Measurements from ENCODE around the gene ARID3C.
"Not testable (repeated sequence)": the region's sequence is repeated elsewhere in the genome, so short reads cannot be mapped to it uniquely, and the experiment has no call there.

ARID3C gene

DNA sequence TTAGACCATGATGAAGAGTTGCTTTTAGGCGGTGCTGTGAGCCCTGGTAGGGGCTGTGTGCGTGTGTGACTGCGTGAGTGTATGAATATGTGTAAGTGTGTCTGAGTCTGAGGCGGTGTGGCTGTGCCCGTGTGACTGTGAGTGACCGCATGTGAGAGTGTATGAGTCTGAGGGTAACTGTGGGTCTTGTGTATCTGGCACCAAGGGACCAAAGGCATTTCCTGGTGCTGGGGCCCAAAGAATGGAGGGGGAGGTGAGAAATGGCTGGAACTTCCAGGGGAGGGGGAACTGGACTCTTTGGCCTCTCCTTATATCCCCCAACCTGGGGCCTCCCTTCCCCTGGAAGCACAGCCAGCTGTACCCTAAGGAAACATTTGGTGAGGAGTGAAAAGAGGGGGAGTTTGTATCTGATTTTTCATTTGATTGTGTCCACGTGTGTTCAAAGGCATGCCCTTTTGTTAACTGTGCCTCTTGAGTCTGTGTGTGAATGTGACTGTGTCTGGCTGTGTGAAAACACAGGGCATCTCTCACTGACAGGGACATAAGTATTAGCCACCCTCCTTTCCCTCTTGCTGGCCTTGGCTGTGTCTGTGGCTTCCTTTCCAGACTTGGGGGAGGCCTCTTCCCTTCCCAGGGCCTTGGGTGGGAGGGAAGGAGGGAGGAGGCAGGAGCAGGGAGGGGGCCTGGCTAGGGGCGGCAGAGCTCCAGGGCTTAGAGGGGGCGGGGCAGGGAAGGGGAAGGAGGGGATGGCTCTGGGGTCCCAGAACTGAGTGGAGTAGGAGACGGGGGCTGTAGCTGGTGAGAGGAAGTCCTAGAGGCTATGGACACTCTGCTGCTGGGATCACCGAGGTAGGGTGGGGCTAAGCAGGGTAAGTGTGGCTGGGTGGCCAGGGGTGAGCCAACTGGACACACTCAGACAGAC is 24.5 kb upstream of the ARID3C start:
- no peak overlapping the region for H3K4me3 ChIP-seq (ENCODE audit: low read depth, low read length)

DNA sequence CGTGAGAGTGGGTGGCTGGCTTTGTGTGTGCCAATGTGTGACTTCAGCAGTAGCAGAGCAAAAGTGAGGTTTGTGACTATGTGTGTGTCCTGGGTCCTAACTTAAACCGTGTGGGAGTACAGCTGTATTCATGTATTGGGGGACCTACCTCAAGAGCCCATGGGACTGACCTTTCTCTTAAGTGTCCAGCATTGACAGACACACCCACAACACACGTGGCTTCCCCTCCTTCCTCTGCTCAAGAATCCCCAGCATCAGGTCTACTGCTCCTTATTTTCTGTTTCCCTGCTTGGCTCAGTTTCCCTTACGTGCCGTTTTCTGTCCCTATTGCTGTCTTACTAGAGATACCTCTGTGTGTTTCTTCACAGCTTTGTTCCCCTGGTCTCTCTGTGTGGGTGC is 23.7 kb upstream of the ARID3C start:
- no peak overlapping the region for H3K4me3 ChIP-seq (ENCODE audit: low read depth, low read length)

DNA sequence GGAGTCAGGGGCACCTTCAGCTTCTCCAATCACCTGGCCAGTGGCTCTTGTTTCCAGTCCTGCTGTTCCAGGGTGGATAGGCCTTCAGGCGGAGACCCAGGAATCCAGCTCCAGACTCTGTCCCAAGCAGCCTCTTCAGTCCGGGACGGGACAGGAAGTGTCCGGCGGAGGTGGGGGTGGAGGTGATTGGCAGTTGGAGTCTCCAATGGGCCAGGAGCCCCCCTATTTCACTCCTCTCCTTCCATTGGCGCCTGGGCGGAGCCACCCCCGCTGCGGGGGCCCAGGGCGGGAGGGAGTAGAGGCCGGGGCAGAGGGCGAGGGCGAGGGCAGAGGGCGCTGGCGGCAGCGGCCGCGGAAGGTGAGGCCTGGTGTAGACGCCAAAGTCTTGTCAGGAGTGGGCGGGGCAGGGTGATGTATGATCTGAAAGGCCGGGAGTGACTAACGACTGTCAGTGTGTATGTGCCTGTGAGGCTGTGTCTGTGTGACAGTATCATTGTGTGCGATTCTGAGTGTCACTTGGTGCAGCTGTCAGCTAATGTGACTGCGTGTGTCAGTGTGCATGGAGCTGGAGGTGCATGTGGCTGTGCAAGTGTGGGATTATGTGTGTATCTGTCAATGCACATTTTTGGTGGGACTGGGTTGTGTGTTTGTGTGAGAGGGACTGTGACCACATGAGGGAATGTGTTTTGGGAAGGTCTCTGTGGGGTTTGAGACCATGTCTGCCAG is 23.2 kb upstream of the ARID3C start, which contains the start of gene IL11RA:
Gene IL11RA (plus strand): TSS at position 310 of the 726 bp plus-strand sequence. CDS start 3,033 bp downstream, outside the sequence.
- H3K4me3 ChIP-seq (ENCODE audit: low read depth, low read length): peak within 1 kb of the TSS; percentile 44

DNA sequence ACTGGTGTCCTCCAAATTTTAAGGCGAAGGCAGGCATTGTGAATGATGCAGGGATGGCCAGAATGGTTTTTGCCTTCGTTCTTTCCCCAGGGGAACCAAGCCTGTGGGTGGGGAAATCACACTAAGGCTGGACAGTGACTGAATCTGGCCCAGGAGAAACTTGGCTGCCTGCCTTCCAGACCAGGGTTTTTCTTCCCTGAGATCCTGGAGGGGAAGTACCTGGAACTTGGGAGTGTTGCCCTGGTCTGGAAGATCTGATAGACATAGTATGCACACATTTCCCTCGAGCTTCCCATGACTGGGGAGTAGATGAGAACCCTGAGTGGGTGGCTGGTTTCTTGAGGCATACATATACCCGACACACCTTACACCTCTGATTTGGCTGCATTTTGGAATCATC is 22.5 kb upstream of the ARID3C start:
- H3K4me3 ChIP-seq (ENCODE audit: low read depth, low read length): peak overlapping the region; percentile 44

DNA sequence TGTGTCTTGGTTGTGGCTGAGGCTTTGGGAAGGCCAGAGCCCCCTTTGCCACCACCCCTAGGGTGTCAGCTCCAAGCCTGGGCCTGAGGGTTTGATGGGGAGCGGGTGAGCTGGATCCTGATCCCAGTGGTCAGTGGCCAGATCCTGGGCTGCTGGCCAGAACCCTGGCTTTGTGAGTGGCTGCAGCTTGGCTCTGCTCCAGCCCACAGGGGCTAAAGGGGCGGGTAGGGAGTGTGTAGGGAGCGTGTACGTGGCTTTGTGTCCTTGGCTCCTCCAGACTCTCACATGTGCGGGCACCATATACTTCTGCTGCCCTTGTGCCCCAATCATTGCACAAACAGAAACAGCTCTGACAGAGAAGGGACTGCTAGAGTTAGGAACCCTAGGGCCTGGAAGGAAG is 21.9 kb upstream of the ARID3C start:
- no peak overlapping the region for H3K4me3 ChIP-seq (ENCODE audit: low read depth, low read length)

DNA sequence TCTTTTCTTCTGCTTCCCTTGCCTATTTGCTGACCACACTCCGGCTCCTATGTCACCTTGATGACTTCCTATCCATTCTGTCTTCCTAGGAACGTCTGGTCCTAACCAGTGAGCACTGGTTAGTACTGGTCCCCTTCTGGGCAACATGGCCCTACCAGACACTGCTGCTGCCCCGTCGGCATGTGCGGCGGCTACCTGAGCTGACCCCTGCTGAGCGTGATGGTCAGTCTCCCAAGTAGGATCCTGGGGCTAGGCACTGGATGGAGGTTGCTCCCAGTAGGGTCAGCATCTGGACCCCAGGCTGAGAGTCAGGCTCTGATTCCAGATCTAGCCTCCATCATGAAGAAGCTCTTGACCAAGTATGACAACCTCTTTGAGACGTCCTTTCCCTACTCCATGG is 19.8 kb upstream of the ARID3C start:
- H3K4me3 ChIP-seq (ENCODE audit: low read depth, low read length): no peak overlapping the region

DNA sequence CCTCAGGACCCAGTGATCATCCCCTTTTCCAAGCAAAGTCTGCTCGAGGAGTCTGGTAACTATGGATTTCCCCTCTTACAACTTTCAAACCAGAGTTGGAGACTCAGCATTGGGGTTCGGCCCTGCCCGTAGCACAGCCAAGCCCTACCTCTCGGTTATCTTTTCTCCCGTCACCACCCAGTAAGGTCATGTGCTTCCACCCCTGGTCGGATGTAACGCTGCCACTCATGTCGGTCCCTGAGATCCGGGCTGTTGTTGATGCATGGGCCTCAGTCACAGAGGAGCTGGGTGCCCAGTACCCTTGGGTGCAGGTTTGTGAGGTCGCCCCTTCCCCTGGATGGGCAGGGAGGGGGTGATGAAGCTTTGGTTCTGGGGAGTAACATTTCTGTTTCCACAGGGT is 18.8 kb upstream of the ARID3C start:
- H3K4me3 ChIP-seq (ENCODE audit: low read depth, low read length): peak overlapping the region; percentile 72

DNA sequence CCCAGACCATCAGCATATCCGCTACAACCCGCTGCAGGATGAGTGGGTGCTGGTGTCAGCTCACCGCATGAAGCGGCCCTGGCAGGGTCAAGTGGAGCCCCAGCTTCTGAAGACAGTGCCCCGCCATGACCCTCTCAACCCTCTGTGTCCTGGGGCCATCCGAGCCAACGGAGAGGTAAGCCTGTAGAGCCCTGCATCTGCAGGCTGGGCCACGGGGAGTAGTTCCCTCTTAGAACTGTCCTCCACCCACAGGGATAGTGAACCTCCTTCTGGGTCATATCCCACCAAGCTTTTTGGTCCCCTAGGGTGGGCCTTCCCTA is 18.2 kb upstream of the ARID3C start:
- H3K4me3 ChIP-seq (ENCODE audit: low read depth, low read length): peak overlapping the region; percentile 72

DNA sequence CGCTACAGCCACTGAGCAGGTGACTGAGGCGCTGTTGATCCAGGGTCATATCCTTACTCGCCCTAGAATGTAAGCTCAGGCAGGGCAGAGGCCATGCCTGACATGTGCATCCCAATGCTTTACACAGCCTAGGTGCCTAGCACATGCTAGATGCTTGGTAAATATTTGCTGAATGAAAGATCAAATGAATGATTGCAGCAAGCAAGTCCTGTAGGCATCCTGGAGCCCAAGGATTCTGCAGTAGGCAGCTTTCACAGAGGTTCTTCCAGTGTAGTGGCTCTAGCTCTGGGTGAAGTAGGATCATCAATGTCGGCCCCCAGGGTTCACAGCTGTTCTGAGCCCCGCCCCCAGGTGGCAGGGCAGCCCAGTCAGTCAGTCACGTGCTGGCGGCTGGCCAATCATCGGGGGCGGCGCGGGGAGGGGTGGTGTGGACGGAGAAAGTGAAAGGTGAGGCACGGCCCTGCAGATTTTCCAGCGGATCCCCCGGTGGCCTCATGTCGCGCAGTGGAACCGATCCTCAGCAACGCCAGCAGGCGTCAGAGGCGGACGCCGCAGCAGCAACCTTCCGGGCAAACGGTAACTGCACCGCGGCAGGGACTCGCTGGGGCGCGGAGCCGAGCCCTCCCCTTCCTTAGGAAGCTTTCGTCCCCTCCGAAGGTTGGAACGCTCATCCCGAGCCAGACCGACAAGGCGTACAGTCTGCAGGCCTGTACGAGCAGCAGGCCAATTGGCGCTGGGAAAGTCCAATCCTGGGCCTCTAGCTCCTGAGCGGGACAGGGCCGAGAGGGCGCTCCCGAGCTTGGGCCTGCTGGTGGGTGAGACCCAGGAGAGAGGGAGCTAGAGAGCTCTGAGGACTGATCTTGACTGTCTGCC is 17.6 kb upstream of the ARID3C start, which contains the start of gene GALT:
Gene GALT (plus strand): TSS at position 465 of the 873 bp plus-strand sequence. CDS start 30 bp downstream, at position 495.
- peak within 1 kb of the TSS; percentile 72 for H3K4me3 ChIP-seq (ENCODE audit: low read depth, low read length)

DNA sequence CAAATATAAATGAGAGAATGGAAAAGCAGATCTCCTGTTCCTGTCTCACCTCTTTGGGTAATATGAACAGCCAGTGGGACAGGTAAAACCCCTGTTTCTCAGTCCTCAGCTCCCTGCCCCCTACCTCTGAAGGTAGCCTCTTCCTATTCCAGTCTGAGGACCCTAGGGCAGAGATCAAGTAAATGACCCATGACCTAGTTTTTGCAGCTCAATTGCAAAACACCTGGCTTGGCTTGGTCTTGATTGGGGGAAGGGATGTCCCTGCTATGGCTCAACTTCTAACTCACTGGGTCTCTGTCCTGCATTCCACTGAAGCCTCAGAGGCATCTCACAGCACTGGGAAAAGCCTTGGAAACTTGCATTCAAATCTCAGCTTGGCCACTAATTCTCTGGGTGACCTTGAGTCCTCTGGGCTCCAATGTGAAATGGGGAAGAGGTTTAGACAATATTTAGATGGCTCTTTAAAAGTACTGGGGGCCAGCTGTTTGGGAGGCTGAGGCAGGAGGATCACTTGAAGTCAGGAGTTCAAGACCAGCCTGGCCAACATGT is 16.0 kb upstream of the ARID3C start:
- H3K4me3 ChIP-seq (ENCODE audit: low read depth, low read length): no peak overlapping the region

DNA sequence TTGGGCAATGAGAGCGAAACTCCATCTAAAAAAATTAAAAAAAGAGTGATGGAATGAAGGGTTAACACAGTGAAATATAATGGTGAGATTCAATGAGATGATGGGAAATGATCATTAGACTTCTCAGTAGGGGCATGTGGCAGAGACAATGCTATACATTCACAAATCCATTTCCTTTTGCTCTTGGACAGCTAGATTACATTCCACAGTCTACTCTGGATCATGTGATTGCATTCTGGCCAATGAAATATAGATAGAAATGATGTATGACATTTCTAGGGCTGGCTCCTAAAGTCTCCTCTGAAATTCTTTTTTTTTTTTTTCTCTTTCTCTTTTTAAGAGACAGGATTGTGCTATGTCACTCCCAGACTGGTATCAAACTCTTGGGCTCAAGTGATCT is 13.8 kb upstream of the ARID3C start:
- H3K4me3 ChIP-seq (ENCODE audit: low read depth, low read length): no peak overlapping the region

DNA sequence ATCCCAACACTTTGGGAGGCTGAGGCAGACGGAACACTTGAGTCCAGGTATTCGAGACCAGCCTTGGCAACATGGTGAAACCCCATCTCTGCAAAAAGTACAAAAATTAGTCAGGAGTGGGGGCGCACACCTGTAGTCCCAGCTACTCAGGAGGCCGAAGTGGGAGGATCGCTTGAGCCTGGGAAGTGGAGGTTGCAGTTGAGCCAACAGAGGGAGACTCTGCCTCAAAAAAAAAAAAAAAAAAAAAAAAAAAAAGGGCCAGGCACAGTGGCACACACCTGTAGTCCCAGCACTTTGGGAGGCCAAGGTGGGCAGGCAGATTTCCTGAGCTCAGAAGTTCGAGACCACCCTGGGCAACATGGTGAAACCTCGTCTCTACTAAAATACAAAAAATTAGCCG is 10.5 kb upstream of the ARID3C start:
- not testable (repeated sequence) for H3K4me3 ChIP-seq (ENCODE audit: low read depth, low read length)

DNA sequence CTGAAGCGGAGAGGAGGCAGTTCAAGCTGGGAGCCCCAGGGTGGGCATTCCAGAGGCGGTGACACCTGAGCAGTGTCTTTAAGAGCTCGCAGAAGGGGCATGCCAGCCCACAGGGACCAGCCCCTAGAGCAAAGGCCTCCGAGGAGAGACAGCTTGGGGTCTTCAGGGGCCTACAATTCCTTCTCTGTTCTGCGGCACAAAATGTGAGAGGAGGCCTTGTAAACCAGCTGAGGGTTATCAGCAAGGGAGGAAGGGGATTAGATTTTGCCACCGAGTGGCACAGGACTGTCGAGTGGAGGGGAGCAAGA is 9.2 kb upstream of the ARID3C start:
- H3K4me3 ChIP-seq (ENCODE audit: low read depth, low read length): peak overlapping the region; percentile 34

DNA sequence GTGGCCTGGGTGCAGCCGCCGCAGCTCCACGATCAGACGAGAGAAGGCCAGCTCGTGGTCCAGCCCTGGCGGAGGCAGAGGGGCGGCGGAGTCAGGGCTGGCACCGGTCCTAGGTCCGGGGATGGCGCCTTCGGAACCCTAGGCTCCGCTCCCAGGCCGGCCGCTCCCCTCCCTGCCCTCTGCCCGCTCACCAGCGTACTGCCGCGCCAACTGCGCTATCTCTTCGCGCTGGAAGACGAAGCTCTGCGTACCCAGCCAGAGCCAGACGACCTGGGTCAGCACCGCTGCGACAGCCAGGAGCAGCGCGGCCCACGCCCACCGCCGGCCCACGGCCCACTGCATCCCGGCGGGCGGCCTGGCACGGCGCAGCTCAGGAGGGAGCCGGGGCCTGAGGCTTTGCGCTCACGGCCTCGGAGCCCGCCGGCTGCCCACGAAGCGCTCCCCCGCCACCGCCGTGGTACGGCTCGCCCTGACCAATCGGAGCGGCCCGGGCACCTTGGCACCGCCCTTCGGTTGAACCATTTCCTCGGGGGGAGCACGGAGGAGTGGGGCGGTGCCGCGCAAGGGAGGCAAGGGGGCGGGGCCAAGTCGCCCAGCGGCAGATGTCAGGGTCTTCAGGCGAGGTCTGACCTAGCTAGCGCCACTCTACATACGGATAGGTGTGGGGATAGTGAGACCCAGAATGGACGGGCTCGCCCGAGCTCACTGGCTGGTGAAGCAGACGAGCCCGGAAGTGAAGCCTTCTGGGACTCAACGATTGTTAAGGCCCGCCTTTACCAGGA is 8.7 kb upstream of the ARID3C start, which contains the start of gene SIGMAR1:
Gene SIGMAR1 (minus strand): TSS at position 432 of the 782 bp plus-strand sequence. CDS start 90 bp downstream, at position 342.
- H3K4me3 ChIP-seq (ENCODE audit: low read depth, low read length): peak within 1 kb of the TSS; percentile 66

DNA sequence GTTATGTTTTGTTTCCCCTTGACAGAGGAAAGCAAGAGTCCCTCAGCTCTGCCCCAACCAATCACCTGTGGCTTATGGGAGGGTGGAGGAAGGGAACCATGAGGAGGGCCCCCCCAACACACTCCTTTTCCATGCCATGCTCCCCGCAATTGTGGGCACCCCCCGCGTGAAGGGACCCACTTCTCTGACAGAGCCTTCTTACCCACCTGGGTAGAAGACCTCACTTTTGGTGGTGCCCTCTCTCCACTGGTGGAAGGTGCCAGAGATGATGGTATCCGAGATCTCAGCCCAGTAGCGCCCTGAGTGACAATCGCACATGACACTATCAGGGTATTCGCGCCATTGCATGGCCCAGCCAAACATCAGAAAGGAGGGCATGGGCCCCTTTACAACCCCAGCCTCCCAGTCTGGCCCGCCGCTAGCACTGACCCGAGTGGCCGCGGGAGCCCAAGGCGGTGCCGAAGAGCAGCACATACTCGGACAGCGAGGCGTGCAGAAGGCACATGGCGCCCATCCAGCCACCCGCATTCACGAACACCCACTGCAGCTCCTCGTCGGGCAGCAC is 8.0 kb upstream of the ARID3C start:
- H3K4me3 ChIP-seq (ENCODE audit: low read depth, low read length): peak overlapping the region; percentile 66

DNA sequence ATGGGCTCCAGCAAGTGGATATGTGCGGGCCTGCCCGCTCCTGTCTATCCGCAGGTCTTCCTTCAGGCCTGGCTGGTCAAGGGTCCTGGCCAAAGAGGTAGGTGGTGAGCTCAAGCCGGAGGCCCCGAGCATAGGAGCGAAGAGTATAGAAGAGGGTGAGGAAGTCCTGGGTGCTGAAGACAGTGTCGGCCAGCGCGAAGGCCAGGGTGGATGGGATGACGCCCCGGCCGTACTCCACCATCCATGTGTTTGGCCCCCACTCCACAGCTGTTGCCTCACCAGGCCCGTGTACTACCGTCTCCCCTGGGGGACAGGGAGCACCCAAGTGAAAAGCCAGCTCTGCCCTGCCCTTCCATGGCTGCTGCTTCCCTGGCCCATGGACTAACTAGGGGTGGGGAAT is 6.7 kb upstream of the ARID3C start:
- H3K4me3 ChIP-seq (ENCODE audit: low read depth, low read length): no peak overlapping the region

DNA sequence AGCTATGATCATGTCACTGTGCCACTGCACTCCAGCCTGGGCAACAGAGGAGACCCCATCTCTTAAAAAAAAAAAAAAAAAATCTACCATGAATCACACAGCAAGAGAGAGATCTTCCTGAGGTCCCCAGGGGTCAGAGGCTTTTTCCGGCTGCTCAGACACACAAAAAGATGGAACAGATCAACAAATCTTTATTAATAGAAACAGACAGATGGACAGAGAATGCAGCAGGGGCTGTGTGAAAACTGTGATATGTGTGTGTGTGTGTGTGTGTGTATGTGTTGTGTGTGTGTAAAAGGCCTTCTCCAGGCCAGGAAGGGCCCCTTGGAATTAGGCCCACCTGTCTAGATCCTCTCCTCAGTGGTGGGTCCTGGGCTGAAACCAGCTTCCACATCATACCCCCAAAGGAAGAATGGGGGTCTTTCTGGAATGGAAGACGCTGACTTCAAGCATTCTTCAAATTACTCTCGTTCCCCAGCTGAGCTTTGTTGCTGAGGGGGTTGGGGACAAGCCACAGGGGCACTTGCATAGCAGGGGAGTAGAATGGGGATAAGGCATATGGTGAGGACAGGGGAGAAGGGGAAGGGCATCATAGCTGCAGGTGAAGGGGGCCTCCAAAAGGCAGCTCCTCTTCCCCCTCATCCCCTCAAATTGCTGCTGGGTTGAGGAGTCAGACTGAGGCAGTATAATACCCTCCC is 5.8 kb upstream of the ARID3C start:
- no peak overlapping the region for H3K4me3 ChIP-seq (ENCODE audit: low read depth, low read length)

DNA sequence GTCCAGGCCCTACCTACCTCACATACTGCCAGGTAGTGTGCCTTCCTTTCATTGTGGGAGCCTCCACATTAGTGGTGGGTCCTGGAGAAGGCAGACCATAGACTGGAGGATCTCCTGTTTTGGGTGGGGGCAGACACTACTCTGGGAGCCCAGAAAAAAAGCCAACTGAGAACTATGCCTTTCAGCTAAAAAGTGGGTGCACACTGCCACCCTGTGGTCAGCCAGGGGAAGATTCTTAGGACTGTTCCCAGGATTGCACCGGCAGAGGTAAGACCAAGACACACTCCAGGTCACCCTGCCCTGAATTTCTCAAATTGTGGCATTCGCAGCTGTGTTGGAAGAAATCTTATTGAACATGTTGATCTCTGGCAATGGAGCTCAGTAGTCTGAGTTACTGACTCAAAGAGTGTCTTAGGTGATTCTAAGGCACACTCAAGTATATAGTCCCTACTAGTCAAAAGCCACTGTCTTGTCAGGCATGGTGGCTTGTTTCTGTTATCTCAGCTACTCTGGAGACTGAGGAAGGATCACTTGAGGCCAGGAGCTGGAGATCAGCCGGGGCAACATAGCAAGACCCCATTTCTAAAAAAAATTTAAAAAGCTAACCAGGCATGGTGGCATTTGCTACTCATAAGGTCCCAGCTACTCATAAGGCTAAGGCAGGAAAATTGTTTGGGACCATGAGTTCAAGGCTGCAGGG is 5.1 kb upstream of the ARID3C start:
- H3K4me3 ChIP-seq (ENCODE audit: low read depth, low read length): no peak overlapping the region

DNA sequence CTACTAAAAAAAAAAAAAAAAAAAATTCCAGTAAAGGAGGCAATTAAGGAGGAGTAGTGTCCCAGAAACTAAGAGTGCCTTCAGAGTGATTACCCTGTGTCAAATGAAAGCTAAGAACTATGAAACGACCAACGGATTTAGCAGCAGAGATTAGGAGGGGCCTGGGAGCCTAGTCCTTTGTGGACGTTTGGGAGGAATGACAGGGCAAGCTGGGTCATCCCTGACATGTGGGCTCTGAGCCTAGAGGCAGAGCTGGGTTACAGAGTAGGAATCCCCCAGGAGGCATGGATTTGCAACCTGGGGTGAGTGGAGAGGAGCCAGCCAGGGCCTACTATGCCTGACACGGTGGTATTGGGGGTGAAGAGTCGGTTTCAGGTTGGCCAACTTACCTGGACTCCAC is 4.3 kb upstream of the ARID3C start:
- no peak overlapping the region for H3K4me3 ChIP-seq (ENCODE audit: low read depth, low read length)

Measured in iPS-11a (cell line).